OCI-M1 (cell line): ENCODE data around the gene BID.

Experiments
- DNase-seq: peaks from one replicate; lab custom pipeline; 2025; lab: John Stamatoyannopoulos, UW

BID gene

GRCh38 chr22:17783773-17784480 is 9.7 kb upstream of the BID start:
- DNase-seq: no peak

GRCh38 chr22:17783312-17783711 is 9.0 kb upstream of the BID start:
- no peak for DNase-seq

GRCh38 chr22:17782621-17783020 is 8.4 kb upstream of the BID start:
- no peak for DNase-seq

GRCh38 chr22:17782158-17782557 is 7.9 kb upstream of the BID start:
- no peak for DNase-seq

GRCh38 chr22:17781319-17782031 is 7.2 kb upstream of the BID start:
- peak; percentile 36 for DNase-seq

- DNase-seq: no peak
Observed at GRCh38 chr22:17780741-17781318, 6.6 kb upstream of the BID start.

- DNase-seq: no peak
Observed at GRCh38 chr22:17780116-17780740, 6.0 kb upstream of the BID start.

GRCh38 chr22:17779286-17780115 is 5.2 kb upstream of the BID start:
- no peak for DNase-seq

GRCh38 chr22:17778412-17778976 is 4.2 kb upstream of the BID start:
- no peak for DNase-seq

GRCh38 chr22:17777717-17778044 is 3.4 kb upstream of the BID start:
- DNase-seq: no peak

- DNase-seq: peak; percentile 75
Observed at GRCh38 chr22:17777005-17777716, 2.9 kb upstream of the BID start.

GRCh38 chr22:17775781-17776465 is 1.7 kb upstream of the BID start:
- no peak for DNase-seq

GRCh38 chr22:17774926-17775685 is 837 bp upstream of the BID start:
- DNase-seq: no peak

GRCh38 chr22:17773606-17774205 is 563 bp downstream of the BID start:
- peak; percentile 68 for DNase-seq

- no peak for DNase-seq
Observed at GRCh38 chr22:17772958-17773605, 1.2 kb downstream of the BID start.

GRCh38 chr22:17772249-17772957 is 1.9 kb downstream of the BID start:
- DNase-seq: no peak

- DNase-seq: no peak
Observed at GRCh38 chr22:17770180-17771077, 3.8 kb downstream of the BID start.
